Measurements from ENCODE around the gene ESR1. TPM values are rescaled to one million over a fixed set of nuclear protein-coding genes. Genes with fewer than 3 reads are reported as not detected.
"Not testable (repeated sequence)": the region's sequence is repeated elsewhere in the genome, so short reads cannot be mapped to it uniquely, and the experiment has no call there.

ESR1 gene
- total and polyA plus RNA-seq, 9 donors: 6.6 to 44.5 (median 18.5) TPM

DNA sequence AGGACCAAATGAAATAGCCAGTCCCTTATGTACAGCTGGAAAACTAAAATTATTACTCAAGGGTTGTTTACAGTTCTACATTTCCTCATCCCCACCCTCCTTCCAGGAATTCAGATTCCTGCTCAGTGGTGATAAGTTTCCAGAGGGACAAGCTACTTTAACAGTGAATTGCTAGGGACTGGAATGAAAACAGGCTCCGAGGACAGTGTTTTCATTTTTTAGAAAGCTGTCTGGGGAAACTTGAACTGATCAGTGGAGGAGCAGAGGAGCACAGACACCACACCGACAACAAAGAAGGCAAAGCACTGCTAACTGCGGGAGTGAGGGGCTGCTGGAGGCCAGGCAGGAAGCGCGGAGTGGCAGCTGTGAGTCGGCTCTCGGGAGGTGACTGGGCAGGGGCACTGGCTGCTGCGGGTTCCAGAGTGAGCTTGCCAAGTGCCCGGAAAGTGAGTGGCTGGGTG is 322.2 kb downstream of the ESR1 start:
- no peaks in the 10 kb centered on the region for H3K36me3 ChIP-seq
- peak overlapping the region; percentile 11 for H3K4me3 ChIP-seq
- H3K27ac ChIP-seq: peak overlapping the region; percentile 83 to 84
- no peaks in the 10 kb centered on the region for H3K27me3 ChIP-seq
- 5 to 12% (median 6%) methylated on average over 9 of the region's 9 CpGs for WGBS, 3 donors
- TF ChIP-seq, protein P1, sequence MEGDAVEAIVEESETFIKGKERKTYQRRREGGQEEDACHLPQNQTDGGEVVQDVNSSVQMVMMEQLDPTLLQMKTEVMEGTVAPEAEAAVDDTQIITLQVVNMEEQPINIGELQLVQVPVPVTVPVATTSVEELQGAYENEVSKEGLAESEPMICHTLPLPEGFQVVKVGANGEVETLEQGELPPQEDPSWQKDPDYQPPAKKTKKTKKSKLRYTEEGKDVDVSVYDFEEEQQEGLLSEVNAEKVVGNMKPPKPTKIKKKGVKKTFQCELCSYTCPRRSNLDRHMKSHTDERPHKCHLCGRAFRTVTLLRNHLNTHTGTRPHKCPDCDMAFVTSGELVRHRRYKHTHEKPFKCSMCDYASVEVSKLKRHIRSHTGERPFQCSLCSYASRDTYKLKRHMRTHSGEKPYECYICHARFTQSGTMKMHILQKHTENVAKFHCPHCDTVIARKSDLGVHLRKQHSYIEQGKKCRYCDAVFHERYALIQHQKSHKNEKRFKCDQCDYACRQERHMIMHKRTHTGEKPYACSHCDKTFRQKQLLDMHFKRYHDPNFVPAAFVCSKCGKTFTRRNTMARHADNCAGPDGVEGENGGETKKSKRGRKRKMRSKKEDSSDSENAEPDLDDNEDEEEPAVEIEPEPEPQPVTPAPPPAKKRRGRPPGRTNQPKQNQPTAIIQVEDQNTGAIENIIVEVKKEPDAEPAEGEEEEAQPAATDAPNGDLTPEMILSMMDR (IDR thresholded peaks at IDR 0.05): no peak
- TF ChIP-seq EP300 (IDR thresholded peaks at IDR 0.05) (peak; percentile 63), POLR2A (IDR thresholded peaks at IDR 0.05) (peak; percentile 24)
- no peaks in the 10 kb centered on the region for H3K9me3 ChIP-seq
- peak; percentile 32 to 54 (median 50) for DNase-seq
- intact Hi-C loops (cut with DNase I): loop anchor here in 2 of 4 donors (5.0 to 10.0 kb wide), 2 partner anchors 365 to 437 kb away; no protein-coding TSS in a partner anchor
- H3K4me1 ChIP-seq (ENCODE audit: insufficient read depth): peaks cover 7% of the 10 kb centered on the region

DNA sequence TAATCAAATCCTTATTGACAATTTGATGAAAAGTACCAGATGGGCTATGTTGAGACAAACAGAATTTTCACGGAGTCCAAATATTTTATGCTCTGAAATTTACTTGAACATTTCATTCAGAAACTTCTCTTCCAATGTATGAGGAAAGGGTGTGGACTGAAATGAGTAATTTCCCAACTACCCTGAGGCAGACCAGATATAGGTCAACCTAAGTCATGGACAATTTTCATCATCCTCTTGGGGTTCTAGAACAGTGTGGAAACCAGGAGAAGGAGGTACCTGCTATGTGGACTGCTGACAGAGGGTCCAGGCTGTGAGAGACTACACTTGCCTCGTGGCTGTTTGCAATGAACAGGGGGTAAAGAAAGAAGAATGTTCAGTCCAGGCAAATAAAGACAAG is 323.0 kb downstream of the ESR1 start:
- peak overlapping the region; percentile 83 to 84 for H3K27ac ChIP-seq
- no peaks in the 10 kb centered on the region for H3K36me3 ChIP-seq
- WGBS, 3 donors: 22 to 40% (median 24%) methylated on average over 2 of the region's 2 CpGs
- peaks cover 7% of the 10 kb centered on the region for H3K4me1 ChIP-seq (ENCODE audit: insufficient read depth)
- H3K4me3 ChIP-seq: peak overlapping the region; percentile 11
- no peaks in the 10 kb centered on the region for H3K27me3 ChIP-seq
- no peak for DNase-seq
- no peaks in the 10 kb centered on the region for H3K9me3 ChIP-seq
- intact Hi-C loops (cut with DNase I): no loop called here
- no peak for TF ChIP-seq POLR2A (IDR thresholded peaks at IDR 0.05)
- TF ChIP-seq, protein P1 (IDR thresholded peaks at IDR 0.05): no peak
- TF ChIP-seq EP300 (IDR thresholded peaks at IDR 0.05): no peak

DNA sequence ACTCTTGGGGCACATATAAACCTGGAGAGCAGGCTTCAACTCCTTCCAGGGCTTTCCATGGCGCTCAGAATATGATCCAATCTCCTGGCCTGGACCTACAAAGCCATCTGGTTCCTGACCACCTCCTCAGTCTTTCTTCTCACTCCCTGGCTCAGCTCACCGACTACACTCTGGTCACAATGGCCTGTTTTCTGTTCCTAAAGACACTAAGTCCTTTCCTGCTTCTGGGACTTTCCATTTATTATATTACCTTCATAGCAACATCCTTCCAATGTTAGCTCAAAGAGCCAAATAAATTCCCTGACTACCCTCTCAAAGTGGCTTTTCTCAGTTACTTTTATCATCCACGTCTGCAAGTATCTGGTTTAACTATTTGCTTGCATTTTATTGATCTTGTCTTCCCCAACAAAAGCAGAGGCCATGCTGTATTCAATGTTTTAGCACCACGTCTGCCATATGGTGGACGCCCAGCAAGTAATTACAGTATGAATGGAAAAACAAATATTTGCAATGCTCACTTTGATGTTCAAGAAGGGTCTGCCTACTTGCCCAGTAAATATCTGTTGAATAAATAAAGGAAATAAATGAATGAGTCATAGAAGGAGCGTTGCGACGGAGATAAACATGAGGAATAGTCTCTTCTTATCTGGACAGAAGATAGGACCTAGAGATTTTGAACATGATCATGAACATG is 328.4 kb downstream of the ESR1 start:
- DNase-seq: no peak
- no peak overlapping the region for H3K27ac ChIP-seq
- no peaks in the 10 kb centered on the region for H3K36me3 ChIP-seq
- WGBS, 3 donors: 88 to 91% (median 89%) methylated on average over 8 of the region's 8 CpGs
- intact Hi-C loops (cut with DNase I): no loop called here
- H3K9me3 ChIP-seq: no peaks in the 10 kb centered on the region
- TF ChIP-seq, protein P1 (IDR thresholded peaks at IDR 0.05): no peak
- TF ChIP-seq POLR2A (IDR thresholded peaks at IDR 0.05) (no peak), EP300 (IDR thresholded peaks at IDR 0.05) (no peak)
- H3K4me3 ChIP-seq: no peak overlapping the region
- H3K27me3 ChIP-seq: no peaks in the 10 kb centered on the region
- H3K4me1 ChIP-seq (ENCODE audit: insufficient read depth): no peaks in the 10 kb centered on the region

DNA sequence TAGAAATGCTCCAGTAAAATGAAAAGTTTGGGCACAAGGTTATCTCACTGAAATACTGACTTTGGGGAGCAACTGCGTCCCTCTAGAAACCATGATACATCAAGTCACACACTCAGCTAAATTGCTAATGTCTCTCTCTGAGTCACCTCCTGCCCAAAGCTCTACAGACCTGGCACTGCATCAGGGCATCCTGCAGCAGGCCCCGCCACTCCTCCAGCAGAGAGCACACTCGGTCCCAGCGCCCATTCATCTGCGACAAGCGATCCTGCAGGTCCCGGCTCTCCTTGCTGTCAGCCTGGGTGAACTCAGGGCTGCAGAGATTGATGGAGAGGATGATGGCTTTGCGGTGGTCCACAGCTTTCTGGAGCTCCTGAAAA is 329.0 kb downstream of the ESR1 start:
- H3K27me3 ChIP-seq: no peaks in the 10 kb centered on the region
- no peak for DNase-seq
- no peak overlapping the region for H3K4me3 ChIP-seq
- no peaks in the 10 kb centered on the region for H3K4me1 ChIP-seq (ENCODE audit: insufficient read depth)
- no peaks in the 10 kb centered on the region for H3K9me3 ChIP-seq
- TF ChIP-seq EP300 (IDR thresholded peaks at IDR 0.05): no peak
- TF ChIP-seq, protein P1 (IDR thresholded peaks at IDR 0.05): no peak
- no peak for TF ChIP-seq POLR2A (IDR thresholded peaks at IDR 0.05)
- H3K27ac ChIP-seq: no peak overlapping the region
- intact Hi-C loops (cut with DNase I): no loop called here
- H3K36me3 ChIP-seq: no peaks in the 10 kb centered on the region
- WGBS, 3 donors: 91 to 95% (median 94%) methylated on average over 8 of the region's 8 CpGs

DNA sequence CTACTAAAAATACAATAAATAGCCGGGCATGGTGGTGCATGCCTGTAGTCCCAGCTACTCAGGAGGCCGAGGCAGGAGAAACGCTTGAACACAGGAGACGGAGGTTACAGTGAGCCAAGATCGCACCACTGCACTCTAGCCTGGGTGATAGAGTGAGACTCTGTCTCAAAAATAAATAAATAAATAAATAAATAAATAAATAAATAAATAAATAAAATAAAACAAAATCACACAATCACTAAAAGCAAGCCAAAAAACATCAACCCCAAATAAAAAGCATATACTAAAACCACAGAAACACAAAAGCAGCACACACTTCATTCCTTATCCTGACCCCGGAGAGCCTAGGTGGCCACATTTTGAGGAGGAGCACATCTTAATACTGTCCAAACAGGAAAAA is 330.9 kb downstream of the ESR1 start:
- H3K27ac ChIP-seq; H3K4me3 ChIP-seq; H3K27me3 ChIP-seq; DNase-seq; H3K9me3 ChIP-seq; H3K4me1 ChIP-seq (ENCODE audit: insufficient read depth); intact Hi-C loops (cut with DNase I); H3K36me3 ChIP-seq: not testable (repeated sequence)
- whole genome bisulfite sequencing, 3 donors: 95 to 97% (median 97%) methylated on average over 6 of the region's 6 CpGs
